Prostate gland (tissue), 2 donors: ENCODE measurements around the gene TMEM253. TPM values are rescaled to one million over a fixed set of nuclear protein-coding genes. Genes with fewer than 3 reads are reported as not detected.

Experiments
- DNase-seq: peaks from one replicate; pipeline ENCODE4 v3.0.0-alpha.2; 2019; ENCODE audit warnings: low spot score
- H3K27ac ChIP-seq, 2 donors: fragments of 200-600 bp; sonication (generic); 2 replicates each; pipeline ENCODE4 v1.5.1; 2017 to 2019
- H3K27me3 ChIP-seq: fragments of 200-600 bp; sonication (generic); replicated peaks from 2 replicates; pipeline ENCODE4 v1.5.1; 2019; ENCODE audit not compliant: insufficient read depth
- H3K36me3 ChIP-seq, 2 donors: fragments of 200-600 bp; sonication (generic); 1 replicate in 1 of 2; 2 replicates in 1 of 2; pipeline versions ENCODE4 v1.5.1 to v1.8.1; 2017 to 2019
- H3K4me1 ChIP-seq: fragments of 200-600 bp; sonication (generic); replicated peaks from 2 replicates; pipeline ENCODE4 v1.5.1; 2019
- H3K4me3 ChIP-seq, 2 donors: fragments of 200-600 bp; sonication (generic); 2 replicates each; pipeline ENCODE4 v1.5.1; 2017 to 2019
- H3K9me3 ChIP-seq: fragments of 200-600 bp; sonication (generic); 2 replicates; pipeline ENCODE4 v1.5.1; 2017
- POLR2A ChIP-seq: fragments of 450-650 bp; IDR thresholded peaks from one replicate; pipeline ENCODE4 v1.6.1; 2016; ENCODE audit warnings: antibody characterized with exemption, mild to moderate bottlenecking
- POLR2AphosphoS5 ChIP-seq: sonication (generic); formaldehyde crosslinking; IDR thresholded peaks from one replicate; pipeline ENCODE4 v1.6.1; 2017; ENCODE audit warnings: antibody characterized with exemption
- WGBS: methylation state at CpG from one replicate; pipeline ENCODE4 v1.1.5; 2018; 5-methylcytosine and 5-hydroxymethylcytosine counted together
- intact Hi-C: fragments of 100-400 bp; cut with DNase I; formaldehyde crosslinking; loops from one replicate; pipeline ENCODE4 v1.14.2; 2022
- total RNA-seq, 2 donors: library from RNA; depleted of rRNA; stranded (reverse); fragments of >200 nt; gene quantifications; one replicate each; pipeline ENCODE4 v1.1.0, GENCODE V29; 2016
- TF ChIP-seq, protein P1 (sequence below), 4 experiments: fragments of 200-600 bp in 2 of 4; fragments of 450-650 bp in 2 of 4; sonication (generic) in 2 of 4; IDR thresholded peaks; 1 replicate in 3 of 4; 2 replicates in 1 of 4; pipeline ENCODE4 v1.5.1; 2016 to 2019; ENCODE audit warnings: antibody characterized with exemption in 4 of 4, mild to moderate bottlenecking in 2 of 4, moderate library complexity in 2 of 4

The TMEM253 gene
- total RNA-seq, 2 donors from 2014 or later, result not detected

GRCh38 chr14:21106498-21107282 is 5.8 kb downstream of the TMEM253 start:
- TF ChIP-seq, protein P1, sequence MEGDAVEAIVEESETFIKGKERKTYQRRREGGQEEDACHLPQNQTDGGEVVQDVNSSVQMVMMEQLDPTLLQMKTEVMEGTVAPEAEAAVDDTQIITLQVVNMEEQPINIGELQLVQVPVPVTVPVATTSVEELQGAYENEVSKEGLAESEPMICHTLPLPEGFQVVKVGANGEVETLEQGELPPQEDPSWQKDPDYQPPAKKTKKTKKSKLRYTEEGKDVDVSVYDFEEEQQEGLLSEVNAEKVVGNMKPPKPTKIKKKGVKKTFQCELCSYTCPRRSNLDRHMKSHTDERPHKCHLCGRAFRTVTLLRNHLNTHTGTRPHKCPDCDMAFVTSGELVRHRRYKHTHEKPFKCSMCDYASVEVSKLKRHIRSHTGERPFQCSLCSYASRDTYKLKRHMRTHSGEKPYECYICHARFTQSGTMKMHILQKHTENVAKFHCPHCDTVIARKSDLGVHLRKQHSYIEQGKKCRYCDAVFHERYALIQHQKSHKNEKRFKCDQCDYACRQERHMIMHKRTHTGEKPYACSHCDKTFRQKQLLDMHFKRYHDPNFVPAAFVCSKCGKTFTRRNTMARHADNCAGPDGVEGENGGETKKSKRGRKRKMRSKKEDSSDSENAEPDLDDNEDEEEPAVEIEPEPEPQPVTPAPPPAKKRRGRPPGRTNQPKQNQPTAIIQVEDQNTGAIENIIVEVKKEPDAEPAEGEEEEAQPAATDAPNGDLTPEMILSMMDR (IDR thresholded peaks at IDR 0.05), result peak; percentile 59 to 90 (median 79)
- TF ChIP-seq POLR2A (no peak), POLR2AphosphoS5 (peak; percentile 56)

DNA sequence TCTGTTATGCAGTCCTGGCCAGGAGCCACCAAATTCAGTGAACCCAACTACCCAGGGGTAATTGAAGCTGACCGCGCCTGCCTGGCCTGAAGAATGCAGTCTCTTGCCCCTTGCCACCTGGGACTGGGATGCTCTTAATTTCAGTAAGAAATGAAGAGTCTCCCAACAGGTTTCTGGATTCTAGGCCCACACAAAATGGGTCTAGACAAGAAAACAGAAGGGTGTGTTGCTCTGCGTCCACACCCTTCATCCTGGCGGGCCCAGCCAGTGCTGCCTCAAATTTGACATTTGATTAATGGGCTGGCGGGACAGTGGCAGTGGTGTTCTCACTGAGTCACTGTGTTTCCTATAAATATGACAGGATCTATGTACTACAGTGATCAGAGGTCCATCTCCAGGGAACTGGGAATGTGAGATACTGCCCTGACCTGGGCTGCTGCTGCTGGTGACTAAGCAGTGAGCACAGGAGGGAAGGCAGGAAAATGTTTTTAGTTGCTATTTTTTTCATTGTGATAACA is 6.5 kb downstream of the TMEM253 start:
- no peak overlapping the region for H3K27ac ChIP-seq
- no peaks in the 10 kb centered on the region for H3K27me3 ChIP-seq
- TF ChIP-seq POLR2AphosphoS5 (no peak), POLR2A (no peak)
- TF ChIP-seq, protein P1 (IDR thresholded peaks at IDR 0.05), result no peak
- H3K4me3 ChIP-seq, result no peak overlapping the region
- intact Hi-C loops, result loop anchor here (10.0 kb wide), 1 partner anchor 277 kb away; the partner anchor contains the start of gene SUPT16H
- H3K36me3 ChIP-seq, result no peaks in the 10 kb centered on the region
- WGBS, result 18% methylated on average over 5 of the region's 5 CpGs
- H3K9me3 ChIP-seq, result no peaks in the 10 kb centered on the region
- no peak for DNase-seq
- H3K4me1 ChIP-seq, result peaks cover 12% of the 10 kb centered on the region

More at GRCh38 chr14:21106498-21107282, 5.8 kb downstream of the TMEM253 start:
- intact Hi-C loops, result loop anchor here (10.0 kb wide), 1 partner anchor 278 kb away; the partner anchor contains the start of gene SUPT16H
- Histone ChIP-seq H3K27me3 (no peaks in the 10 kb centered on the region), H3K4me1 (peaks cover 12% of the 10 kb centered on the region), H3K9me3 (no peaks in the 10 kb centered on the region), H3K27ac (no peak overlapping the region), H3K4me3 (no peak overlapping the region), H3K36me3 (no peaks in the 10 kb centered on the region)
- peak; percentile 79 for DNase-seq
- 14% methylated on average over 11 of the region's 11 CpGs for WGBS

DNA sequence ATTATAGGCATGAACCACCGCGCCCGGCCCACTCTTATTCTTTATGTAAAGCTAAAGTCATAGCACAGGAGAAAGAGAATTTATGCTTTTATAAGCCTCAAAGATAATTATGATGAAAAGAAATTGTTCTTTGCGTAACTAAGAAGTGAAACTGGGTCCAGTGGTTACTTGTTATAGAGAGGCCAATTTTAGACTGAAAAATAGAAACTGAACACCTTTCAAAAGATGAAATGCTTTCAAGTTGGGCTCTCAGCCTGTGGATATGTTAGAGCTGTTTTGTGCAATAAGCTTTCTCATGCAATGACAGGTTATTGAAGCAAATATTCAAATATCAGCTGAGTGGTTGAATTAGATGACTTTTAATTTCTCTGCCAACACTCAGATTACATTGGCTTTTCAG is 7.9 kb downstream of the TMEM253 start:
- Histone ChIP-seq H3K4me1 (peaks cover 12% of the 10 kb centered on the region), H3K36me3 (no peaks in the 10 kb centered on the region), H3K27ac (no peak overlapping the region), H3K27me3 (no peaks in the 10 kb centered on the region), H3K9me3 (no peaks in the 10 kb centered on the region), H3K4me3 (no peak overlapping the region)
- WGBS, result 97% methylated on average over 4 of the region's 4 CpGs
- intact Hi-C loops, result loop anchor here (10.0 kb wide), 1 partner anchor 276 kb away; the partner anchor contains the start of gene SUPT16H
- DNase-seq, result no peak
- TF ChIP-seq POLR2A (no peak), POLR2AphosphoS5 (no peak)
- TF ChIP-seq, protein P1 (IDR thresholded peaks at IDR 0.05), result no peak

DNA sequence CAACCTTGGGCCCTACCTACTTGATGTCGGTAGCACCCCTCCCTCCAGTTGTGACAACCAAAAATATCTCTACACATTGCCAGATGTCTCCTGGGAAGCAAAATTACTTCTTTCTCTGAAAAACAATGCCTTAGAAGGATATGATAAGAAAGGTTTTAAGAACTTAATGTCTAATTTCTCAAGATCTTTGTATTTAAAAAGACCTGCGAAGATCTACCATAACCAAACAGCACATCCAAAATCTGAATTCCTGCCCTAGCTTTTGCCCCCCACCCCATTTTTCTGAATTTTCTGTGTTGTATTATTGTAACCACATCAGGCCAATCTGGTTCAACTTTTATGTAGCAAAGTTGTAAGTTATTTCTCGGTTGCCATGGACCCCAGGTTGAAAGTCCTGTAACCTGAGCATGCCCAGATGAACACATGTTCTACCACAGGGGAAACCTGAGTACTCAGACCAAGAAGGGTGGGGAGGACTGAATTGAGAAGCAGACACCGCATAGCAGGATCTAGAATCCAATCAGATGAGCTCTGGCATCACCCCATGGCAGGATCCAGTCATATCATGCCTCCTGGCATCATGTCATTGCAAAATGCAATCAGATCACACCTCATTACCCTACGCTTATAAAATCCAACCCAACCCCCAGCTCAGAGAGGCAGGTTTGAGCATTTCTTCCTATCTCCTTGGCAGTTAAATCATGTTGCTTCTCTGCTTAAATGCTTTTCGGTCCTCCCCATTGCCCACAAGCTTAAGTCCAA is 8.7 kb downstream of the TMEM253 start:
- intact Hi-C loops, result loop anchor here (10.0 kb wide), 1 partner anchor 275 kb away; the partner anchor contains the start of gene SUPT16H
- Histone ChIP-seq H3K4me3 (no peak overlapping the region), H3K4me1 (peaks cover 12% of the 10 kb centered on the region), H3K27me3 (no peaks in the 10 kb centered on the region), H3K9me3 (no peaks in the 10 kb centered on the region), H3K36me3 (no peaks in the 10 kb centered on the region), H3K27ac (no peak overlapping the region)
- 63% methylated on average over 6 of the region's 6 CpGs for WGBS
- DNase-seq, result no peak
- no peak for TF ChIP-seq POLR2AphosphoS5
- TF ChIP-seq, protein P1 (IDR thresholded peaks at IDR 0.05), result no peak
- TF ChIP-seq POLR2A, result no peak
